ENCODE results near the gene DUSP28. TPM values are rescaled to one million over a fixed set of nuclear protein-coding genes. Genes with fewer than 3 reads are reported as not detected.

The DUSP28 gene
- total and polyA plus RNA-seq, 2 of the 13 experiments (the other 11 are each of a cell fraction or from before 2014, with no cell fraction given) = 5.2 to 8.6 TPM

GRCh38 chr2:240604939-240605716 lies 45.0 kb downstream of the DUSP28 start (continued):
- TF ChIP-seq ZNF441 (CRISPR knock-in tag; IDR thresholded peaks at IDR 0.05; ENCODE audit: borderline replicate concordance) = no peak
- TF ChIP-seq MZF1 (CRISPR knock-in tag; IDR thresholded peaks at IDR 0.05; ENCODE audit: borderline replicate concordance) = no peak
- TF ChIP-seq ASH2L (IDR thresholded peaks at IDR 0.05; ENCODE audit: insufficient read length, low read depth, low read length) = no peak
- no peak for TF ChIP-seq ZNF256 (CRISPR knock-in tag; conservative IDR thresholded peaks at IDR 0.05)
- TF ChIP-seq ATAD3A (CRISPR knock-in tag; IDR thresholded peaks at IDR 0.05) = no peak; the same call in 1 of the 2 replicates
- TF ChIP-seq TRIM22 (IDR thresholded peaks at IDR 0.05) = no peak
- TF ChIP-seq ZUFSP (CRISPR knock-in tag; IDR thresholded peaks at IDR 0.05; ENCODE audit: borderline replicate concordance) = no peak
- no peak for TF ChIP-seq MLLT10 (CRISPR knock-in tag; IDR thresholded peaks at IDR 0.05)
- TF ChIP-seq ZNF687 (CRISPR knock-in tag; IDR thresholded peaks at IDR 0.05) = peak; percentile 81; the same call in 1 of the 2 replicates
- TF ChIP-seq MNT (IDR thresholded peaks at IDR 0.05) = no peak
- TF ChIP-seq DBP (CRISPR knock-in tag; IDR thresholded peaks at IDR 0.05; ENCODE audit: not compliant biosample characterization) = no peak
- no peak for TF ChIP-seq FOXK2 (IDR thresholded peaks at IDR 0.05)
- TF ChIP-seq CSRNP1 (CRISPR knock-in tag; IDR thresholded peaks at IDR 0.05) = no peak
- no peak for TF ChIP-seq ZNF335 (CRISPR knock-in tag; IDR thresholded peaks at IDR 0.05)
- no peak for TF ChIP-seq ZNF124 (CRISPR knock-in tag; IDR thresholded peaks at IDR 0.05)
- no peak for TF ChIP-seq ZNF460 (CRISPR knock-in tag; IDR thresholded peaks at IDR 0.05; ENCODE audit: borderline replicate concordance)
- TF ChIP-seq ZFP41 (CRISPR knock-in tag; IDR thresholded peaks at IDR 0.05; ENCODE audit: borderline replicate concordance) = 0 out of 2 replicates have a peak, but pooled peaks have one; percentile 4
